SK-N-SH treated with all-trans-retinoic acid at 6 μM for 48 hours (cell line): Measurements from ENCODE around the gene CMTM2.

Source experiments
- ARNTL ChIP-seq: fragments of 450-650 bp; formaldehyde crosslinking; IDR thresholded peaks from 2 replicates; pipeline ENCODE4 v1.5.0; 2020; ENCODE audit warnings: low read depth, mild to moderate bottlenecking, moderate library complexity, borderline replicate concordance
- CREB5 ChIP-seq: fragments of 250-450 bp; sonication (Bioruptor Pico); IDR thresholded peaks from 2 replicates; pipeline ENCODE4 v1.5.1; 2020; ENCODE audit warnings: low read depth, mild to moderate bottlenecking, moderate library complexity
- OSR1 ChIP-seq: fragments of 250-450 bp; sonication (Bioruptor Pico); IDR thresholded peaks from 2 replicates; pipeline ENCODE4 v1.8.0; 2022; ENCODE audit warnings: moderate library complexity, mild to moderate bottlenecking, inconsistent platforms
- RARB ChIP-seq: fragments of 250-450 bp; sonication (Bioruptor Pico); IDR thresholded peaks from 2 replicates; pipeline ENCODE4 v1.8.0; 2021; ENCODE audit warnings: mild to moderate bottlenecking, moderate library complexity
- ZFP3 ChIP-seq: fragments of 250-450 bp; sonication (Bioruptor Pico); IDR thresholded peaks from 2 replicates; pipeline ENCODE4 v1.5.0; 2020; ENCODE audit warnings: mild to moderate bottlenecking, moderate library complexity
- ZFP30 ChIP-seq: fragments of 450-650 bp; formaldehyde crosslinking; IDR thresholded peaks from 2 replicates; pipeline ENCODE4 v1.5.0; 2022; ENCODE audit warnings: mild to moderate bottlenecking, moderate library complexity

DNA sequence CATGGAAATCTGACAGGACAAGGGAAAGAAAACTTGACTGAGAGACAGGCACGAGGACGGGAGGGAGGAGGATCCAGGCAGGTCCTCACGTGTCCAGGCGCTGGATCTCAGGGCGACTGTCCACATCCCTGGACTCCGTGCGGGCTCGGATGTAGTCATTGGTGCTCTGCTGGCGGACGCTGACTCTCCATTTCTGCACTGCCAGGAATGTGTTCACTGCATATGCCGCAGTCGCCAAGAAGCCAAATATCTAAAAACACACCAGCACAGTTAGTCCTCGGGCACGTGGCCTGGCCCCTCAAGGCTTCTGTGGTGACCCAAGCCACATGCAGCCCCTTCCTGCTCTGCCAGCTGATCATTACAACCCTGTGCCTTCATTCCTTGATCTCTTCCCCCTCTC is 42.7 kb downstream of the CMTM2 start:
- TF ChIP-seq ZFP30 (CRISPR knock-in tag), result no peak
- TF ChIP-seq RARB (CRISPR knock-in tag), result no peak
- TF ChIP-seq ZFP3 (CRISPR knock-in tag), result no peak
- no peak for TF ChIP-seq ARNTL
- no peak for TF ChIP-seq OSR1 (CRISPR knock-in tag)
- TF ChIP-seq CREB5 (CRISPR knock-in tag), result no peak
